Fibroblast of mammary gland (primary cell): ENCODE results near the gene ATOH8.

Experiments
- DNase-seq: peaks from one replicate; pipeline ENCODE4 v3.0.0-alpha.2; 2010; ENCODE audit warnings: low read depth
- H3K4me3 ChIP-seq: 2 replicates; pipeline ENCODE4 v1.5.1; 2011; ENCODE audit warnings: low read depth, mild to moderate bottlenecking, low read length, moderate library complexity; ENCODE audit not compliant: control insufficient read depth
- CTCF ChIP-seq: conservative IDR thresholded peaks from 2 replicates; pipeline ENCODE4 v1.5.1; 2011; ENCODE audit warnings: low read depth, low read length, inconsistent platforms; ENCODE audit not compliant: control insufficient read depth, insufficient read depth

Gene ATOH8

GRCh38 chr2:85785027-85785822 is 31.4 kb downstream of the ATOH8 start:
- no peak overlapping the region for H3K4me3 ChIP-seq
- peak; percentile 94 for DNase-seq
- no peak for TF ChIP-seq CTCF

GRCh38 chr2:85785871-85786270 is 32.1 kb downstream of the ATOH8 start:
- TF ChIP-seq CTCF: no peak
- H3K4me3 ChIP-seq: no peak overlapping the region
- DNase-seq: no peak

- DNase-seq: no peak
- TF ChIP-seq CTCF: no peak
- H3K4me3 ChIP-seq: no peak overlapping the region
These were observed 32.7 kb downstream of the ATOH8 start for GRCh38 chr2:85786444-85786843.

GRCh38 chr2:85786865-85787264 is 33.1 kb downstream of the ATOH8 start:
- no peak for DNase-seq
- TF ChIP-seq CTCF: no peak
- H3K4me3 ChIP-seq: no peak overlapping the region

GRCh38 chr2:85787282-85787980 is 33.6 kb downstream of the ATOH8 start:
- DNase-seq: no peak
- TF ChIP-seq CTCF: no peak
- H3K4me3 ChIP-seq: no peak overlapping the region

GRCh38 chr2:85787981-85788340 is 34.2 kb downstream of the ATOH8 start:
- H3K4me3 ChIP-seq: no peak overlapping the region
- no peak for TF ChIP-seq CTCF
- DNase-seq: no peak
